ENCODE measurements around the gene PDE12.

The PDE12 gene, protein sequence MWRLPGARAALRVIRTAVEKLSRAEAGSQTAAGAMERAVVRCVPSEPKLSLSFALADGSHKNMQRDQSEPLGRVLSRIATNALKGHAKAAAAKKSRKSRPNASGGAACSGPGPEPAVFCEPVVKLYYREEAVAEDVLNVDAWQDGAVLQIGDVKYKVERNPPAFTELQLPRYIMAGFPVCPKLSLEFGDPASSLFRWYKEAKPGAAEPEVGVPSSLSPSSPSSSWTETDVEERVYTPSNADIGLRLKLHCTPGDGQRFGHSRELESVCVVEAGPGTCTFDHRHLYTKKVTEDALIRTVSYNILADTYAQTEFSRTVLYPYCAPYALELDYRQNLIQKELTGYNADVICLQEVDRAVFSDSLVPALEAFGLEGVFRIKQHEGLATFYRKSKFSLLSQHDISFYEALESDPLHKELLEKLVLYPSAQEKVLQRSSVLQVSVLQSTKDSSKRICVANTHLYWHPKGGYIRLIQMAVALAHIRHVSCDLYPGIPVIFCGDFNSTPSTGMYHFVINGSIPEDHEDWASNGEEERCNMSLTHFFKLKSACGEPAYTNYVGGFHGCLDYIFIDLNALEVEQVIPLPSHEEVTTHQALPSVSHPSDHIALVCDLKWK

DNA sequence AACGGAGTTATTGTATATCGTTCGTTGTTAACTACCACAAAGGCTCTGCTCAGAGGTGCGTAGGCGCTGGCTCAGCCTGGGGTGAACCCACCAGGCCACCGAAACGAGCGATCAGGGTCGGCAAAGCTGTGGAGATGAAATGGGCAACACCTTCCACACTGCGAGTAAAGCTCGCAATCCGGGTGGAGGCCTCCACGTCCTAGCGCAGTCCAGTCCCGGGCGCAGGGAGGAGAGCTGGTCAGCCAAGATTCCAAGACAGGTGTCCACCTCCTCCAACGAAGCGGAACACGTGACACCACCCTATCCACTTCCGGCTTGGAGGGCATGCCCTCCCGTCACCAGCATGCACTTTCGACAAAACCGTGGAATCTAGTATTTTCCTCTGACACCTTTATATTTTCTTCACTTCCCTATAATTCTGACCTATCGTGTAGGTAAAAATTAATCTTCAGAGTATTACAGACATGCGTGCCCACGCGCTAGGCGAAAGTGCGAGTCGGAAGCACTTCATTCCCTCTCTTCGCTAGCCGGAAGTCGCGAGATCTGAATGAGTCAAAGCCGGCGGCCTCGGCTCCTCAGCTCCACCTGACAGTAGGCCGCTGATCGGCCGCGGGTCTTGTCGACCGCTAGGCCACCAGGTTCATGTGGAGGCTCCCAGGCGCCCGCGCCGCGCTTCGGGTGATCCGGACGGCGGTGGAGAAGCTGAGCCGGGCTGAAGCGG is at the start of gene PDE12:
Gene PDE12, plus strand, starts transcription at position 537 of the 721 bp plus-strand sequence. Its CDS starts 106 bp downstream, at position 643.
- peak; percentile 36 to 95 (median 86) for DNase-seq

DNA sequence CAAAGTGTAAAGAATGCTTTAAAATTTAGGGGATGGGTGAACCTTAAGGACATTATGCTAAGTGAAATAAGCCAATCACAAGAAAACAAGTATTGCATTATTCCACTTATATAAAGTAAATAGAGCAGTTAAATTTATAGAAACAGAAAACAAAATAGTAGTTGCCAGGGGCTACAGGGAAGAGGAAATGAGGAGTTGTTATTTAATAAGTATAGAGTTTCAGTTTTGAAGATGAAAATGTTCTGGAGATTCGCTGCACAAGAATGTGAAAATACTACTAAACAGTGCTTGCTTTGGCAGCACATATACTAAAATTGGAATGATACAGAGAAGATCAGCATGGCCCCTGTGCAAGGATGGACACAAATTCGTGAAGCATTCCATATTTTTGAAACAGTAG is 43.9 kb upstream of the PDE12 start:
- no peak for DNase-seq

DNA sequence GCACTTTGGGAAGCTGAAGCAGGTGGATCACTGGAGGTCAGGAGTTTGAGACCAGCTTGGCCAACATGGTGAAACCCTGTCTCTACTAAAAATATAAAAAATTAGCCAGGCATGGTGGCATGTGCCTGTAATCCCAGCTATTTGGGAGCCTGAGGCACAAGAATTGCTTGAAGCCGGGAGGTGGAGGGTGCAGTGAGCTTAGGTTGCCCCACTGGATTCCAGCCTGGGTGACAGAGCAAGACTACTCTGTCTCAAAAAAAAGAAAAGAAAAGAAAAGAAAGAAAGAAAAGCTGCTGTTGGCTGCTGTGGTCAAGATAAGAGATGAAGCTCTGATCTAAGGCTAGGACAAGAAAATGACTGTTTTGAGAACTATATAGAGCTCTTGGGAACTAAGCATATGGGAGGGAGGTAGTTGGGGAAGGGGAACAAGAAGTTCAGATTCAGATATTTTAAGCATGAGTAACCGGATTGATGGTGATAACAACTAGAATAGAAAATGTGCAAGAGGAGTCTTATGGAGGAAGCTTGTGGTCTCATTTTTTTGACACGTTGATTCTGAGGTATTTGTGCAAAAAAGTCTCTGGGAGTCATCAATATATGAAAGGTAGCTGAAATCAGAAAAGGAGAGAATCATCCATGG is 37.7 kb upstream of the PDE12 start:
- DNase-seq, result no peak

DNA sequence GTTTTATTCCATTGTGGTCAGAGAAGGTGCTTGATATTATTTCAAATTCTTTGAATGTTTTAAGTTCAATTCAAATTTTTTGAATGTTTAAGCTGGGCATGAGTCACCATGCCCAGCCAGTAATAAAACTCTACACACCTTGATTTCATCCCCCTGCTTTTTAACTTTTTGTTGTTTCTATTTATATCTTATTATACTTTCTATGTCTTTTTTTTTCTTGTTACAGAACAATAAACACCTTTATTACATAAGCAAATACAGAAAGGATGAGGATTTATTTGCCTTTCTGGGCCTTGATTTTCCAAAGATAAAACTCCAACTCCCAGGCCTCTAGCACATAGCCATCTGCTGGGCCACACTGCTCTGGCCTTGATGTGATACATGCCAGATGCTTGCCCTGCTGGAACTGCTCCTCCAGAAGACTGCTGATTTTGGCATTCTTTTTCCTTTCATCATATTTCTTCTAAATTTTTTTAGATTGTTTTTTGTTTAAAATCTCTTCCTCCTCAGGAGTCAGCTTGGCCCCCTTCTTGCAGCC is 25.9 kb upstream of the PDE12 start:
- DNase-seq, result no peak

DNA sequence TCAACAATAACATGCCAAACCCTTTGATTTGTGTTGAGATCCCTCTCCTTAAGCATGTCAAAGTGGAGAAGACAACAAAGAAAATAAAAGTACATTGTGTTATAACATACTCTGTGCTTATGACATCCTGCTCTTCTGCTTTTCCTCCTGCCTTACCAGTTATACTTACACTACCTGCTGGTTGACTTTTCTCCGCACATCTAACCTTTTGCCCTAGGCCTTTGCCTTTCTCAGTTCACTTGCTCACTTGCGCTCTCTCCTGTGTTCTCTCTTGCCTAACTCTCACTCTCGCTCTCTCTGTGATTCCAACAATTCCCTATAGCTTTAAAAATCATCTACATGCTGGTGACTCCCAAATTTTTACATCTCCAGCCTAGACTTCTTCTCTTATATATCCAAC is 17.6 kb upstream of the PDE12 start:
- DNase-seq, result no peak

DNA sequence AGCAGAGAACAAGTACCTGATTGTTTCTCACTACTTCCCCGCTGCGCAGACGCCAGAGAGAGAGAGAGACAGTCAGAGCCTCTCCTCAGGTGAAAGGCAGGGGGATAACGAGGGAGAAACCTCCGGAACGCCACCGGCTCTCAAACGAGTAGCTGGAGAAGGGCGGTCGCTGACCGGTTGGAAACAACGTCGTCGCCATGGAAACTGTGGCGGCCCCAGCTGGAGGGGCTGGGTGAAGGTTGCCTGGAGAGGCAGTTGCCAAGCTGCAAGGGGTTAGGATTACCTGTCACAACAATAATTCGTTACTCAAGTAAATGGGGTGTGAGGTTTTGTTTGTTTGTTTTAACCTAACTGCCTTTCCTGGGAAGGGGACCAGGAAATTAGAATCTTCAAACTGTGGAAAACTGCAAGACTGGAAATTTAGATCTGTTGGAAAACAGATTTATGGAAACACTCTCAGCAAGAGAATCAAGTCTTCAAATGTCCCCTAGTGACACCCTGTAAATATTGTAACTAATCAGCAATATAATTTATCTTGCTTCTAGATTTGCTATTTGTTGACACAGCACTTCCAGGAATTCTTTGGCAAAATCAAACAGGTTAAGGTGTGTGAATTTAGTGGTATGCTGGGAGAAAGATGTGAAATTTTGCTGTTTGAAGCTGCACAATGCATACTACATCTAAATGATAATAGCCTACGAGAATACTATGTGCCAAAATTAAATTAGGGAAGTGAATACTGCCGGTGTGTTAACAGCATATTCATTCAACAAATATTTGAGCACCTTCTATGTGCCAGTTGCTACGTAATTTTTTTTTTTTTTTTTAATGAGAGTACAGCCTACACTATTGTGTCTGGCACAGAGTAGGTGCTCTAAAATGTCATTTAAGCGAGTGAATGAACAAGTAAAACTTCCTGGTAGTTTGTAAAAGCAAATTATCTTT is 11.6 kb upstream of the PDE12 start, which contains the start of gene DNAH12:
Gene DNAH12, minus strand, starts transcription at position 164 of the 945 bp plus-strand sequence. CDS start 1,474 bp downstream, outside the sequence.
- peak in 10 of 56 donors; percentile 1 to 14 (median 6) for DNase-seq

DNA sequence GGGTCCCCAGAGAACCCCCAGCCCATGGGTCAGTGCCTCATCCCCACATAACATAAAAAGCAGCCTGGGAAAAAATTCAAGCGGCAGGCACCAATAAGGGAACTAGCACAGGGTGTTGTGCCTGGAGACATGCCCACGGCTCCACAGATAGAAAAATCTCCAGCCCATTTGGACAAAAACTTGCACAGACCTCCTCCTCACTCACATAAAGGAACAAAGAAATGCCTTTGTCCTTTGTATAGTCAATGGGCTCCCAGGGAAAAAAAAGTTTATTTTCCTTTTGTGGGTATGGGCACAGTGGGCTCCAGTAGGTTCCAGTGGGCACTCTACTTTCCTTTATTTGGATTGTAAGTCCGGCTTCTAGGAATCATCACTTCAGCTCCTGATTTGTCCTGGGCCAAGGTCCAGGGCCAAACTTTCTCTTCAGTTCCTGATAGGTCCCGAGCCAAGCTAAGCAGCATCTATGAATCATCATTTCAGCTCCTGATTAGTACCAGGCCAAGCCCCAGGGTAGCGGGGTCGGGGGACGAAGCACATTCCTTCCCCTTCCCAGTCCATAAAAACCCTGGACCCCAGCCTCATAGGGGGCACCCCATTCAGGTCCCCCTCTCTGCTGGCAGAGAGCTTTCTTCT is 10.3 kb upstream of the PDE12 start:
- peak in 5 of 56 donors; percentile 2 to 42 (median 9) for DNase-seq

DNA sequence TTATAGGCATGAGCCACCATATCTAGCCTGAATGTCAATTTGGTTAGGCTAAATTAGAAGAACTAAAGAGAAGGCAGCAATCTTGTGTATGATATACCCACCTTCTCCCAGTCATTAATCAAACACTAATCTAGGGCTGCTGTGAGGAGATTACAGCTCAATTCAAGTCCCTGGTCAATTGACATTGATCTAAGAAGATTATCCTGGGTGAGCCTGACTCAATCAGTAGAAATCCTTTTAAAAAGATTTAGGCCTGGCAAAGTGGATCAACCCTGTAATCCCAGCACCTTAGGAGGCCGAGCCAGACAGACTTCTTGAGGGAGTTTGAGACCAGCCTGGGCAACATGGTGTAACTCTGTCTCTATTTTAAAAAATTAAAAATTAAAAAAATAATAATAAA is 9.5 kb upstream of the PDE12 start:
- no peak for DNase-seq

DNA sequence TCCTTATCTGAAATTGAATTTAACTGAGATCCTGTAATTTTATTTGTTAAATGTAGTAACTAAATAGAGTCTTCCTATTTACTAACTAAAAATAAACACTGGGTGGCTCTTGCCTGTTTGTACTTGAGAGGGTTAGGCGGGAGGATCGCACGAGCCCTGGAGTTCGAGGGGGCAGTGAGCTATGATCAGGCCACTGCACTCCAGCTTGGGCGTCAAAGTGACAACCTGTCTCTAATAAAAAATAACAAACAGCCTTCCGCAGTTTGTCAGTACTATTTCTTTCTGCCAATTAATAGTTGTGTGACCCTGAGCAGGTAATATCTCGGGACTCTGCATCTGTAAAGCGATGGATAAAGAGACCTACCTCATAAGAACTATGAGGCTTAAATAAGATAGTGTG is 768 bp upstream of the PDE12 start:
- no peak for DNase-seq

DNA sequence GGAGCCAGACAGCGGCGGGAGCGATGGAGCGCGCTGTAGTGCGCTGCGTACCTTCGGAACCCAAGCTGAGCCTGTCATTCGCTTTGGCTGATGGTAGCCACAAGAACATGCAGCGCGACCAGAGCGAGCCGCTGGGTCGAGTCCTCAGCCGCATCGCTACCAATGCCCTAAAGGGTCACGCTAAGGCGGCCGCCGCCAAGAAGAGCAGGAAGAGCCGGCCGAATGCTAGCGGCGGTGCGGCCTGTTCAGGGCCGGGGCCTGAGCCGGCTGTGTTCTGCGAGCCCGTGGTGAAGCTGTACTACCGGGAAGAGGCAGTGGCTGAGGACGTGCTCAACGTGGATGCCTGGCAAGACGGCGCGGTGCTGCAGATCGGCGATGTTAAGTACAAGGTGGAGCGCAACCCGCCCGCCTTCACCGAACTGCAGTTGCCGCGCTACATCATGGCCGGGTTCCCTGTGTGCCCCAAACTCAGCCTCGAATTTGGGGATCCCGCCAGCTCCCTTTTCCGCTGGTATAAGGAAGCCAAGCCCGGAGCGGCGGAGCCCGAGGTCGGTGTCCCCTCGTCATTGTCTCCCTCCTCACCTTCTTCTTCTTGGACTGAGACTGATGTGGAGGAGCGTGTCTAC is 498 bp downstream of the PDE12 start:
- peak in 14 of 56 donors; percentile 4 to 75 (median 40) for DNase-seq

DNA sequence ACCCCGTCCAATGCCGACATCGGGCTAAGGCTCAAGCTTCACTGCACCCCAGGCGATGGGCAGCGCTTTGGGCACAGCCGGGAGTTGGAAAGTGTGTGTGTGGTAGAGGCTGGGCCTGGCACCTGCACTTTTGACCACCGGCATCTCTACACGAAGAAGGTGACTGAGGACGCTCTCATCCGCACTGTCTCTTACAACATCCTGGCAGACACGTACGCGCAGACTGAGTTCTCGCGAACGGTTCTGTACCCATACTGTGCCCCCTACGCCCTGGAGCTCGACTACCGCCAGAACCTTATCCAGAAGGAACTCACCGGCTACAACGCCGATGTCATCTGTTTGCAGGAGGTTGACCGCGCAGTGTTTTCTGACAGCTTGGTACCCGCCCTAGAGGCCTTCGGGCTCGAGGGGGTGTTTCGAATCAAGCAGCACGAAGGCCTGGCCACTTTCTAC is 1.0 kb downstream of the PDE12 start:
- DNase-seq, result peak in 2 of 56 donors; percentile 7 to 19

DNA sequence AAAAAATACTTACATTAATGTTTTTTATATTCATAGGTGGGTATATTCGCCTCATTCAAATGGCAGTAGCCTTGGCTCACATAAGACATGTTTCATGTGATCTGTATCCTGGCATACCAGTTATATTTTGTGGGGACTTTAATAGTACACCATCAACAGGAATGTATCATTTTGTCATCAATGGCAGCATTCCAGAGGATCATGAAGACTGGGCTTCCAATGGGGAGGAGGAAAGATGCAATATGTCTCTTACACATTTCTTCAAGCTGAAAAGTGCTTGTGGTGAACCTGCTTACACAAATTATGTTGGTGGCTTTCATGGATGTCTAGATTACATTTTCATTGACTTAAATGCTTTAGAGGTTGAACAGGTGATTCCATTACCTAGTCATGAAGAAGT is 3.5 kb downstream of the PDE12 start:
- no peak for DNase-seq

DNA sequence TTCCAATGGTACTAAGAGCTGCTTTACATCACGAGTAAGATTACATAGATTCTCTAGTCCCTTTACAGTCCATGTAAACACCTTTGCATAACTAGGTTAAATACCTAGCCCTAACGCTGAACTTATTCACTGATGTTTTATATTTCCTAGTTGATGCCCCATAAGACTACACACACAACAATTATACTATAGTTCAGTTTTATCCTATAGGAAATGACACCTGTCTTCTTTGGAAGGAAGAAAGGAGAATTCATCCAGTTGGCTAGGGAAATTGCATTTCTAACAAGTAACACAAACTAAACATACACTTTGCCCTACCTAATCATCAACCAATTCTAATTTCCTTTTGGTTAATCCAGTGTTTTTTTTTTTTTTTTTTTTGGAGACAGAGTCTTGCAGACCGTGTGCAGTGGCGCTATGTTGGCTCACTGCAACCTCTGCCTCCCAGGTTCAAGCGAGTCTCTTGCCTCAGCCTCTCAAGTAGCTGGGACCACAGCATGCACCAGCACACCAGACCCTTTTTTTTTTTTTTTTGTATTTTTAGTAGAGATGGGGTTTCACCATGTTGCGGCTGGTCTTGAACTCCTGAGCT is 13.9 kb downstream of the PDE12 start:
- DNase-seq, result no peak

DNA sequence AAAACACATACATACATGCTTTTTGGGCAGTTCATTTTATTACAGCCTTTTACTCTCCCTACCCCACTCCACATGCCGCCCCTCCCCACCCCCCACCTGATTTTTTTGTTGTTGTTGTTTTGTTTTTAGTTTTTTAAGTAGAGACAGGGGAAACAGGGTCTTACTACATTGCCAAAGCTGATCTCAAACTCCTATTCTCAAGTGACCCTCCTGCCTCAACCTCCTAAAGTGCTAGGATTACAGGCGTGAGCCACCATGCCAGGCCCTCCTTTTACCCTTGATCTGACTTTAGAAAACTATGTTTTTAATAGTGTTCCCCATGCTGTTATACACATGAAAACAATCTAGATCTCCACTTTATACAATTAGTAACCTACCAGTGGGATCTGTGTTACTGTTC is 14.8 kb downstream of the PDE12 start:
- no peak for DNase-seq

DNA sequence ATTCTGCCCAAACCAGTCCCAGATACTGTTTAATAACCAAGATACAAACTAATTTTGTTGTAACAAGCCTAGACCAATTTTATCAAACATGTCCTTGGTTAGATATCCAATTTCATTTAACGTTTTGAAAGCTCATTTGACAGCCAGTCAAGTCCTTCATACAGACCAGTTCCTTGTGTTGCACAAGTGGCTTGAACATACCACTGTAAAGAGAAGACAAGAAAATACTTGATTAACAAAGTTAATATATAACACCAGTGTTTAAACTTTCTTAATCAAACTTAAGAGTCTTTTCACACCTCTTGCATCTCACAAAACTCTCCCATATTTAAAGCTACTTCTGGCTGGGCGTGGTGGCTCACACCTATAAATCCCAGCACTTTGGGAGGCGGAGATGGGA is 16.0 kb downstream of the PDE12 start:
- DNase-seq, result no peak

DNA sequence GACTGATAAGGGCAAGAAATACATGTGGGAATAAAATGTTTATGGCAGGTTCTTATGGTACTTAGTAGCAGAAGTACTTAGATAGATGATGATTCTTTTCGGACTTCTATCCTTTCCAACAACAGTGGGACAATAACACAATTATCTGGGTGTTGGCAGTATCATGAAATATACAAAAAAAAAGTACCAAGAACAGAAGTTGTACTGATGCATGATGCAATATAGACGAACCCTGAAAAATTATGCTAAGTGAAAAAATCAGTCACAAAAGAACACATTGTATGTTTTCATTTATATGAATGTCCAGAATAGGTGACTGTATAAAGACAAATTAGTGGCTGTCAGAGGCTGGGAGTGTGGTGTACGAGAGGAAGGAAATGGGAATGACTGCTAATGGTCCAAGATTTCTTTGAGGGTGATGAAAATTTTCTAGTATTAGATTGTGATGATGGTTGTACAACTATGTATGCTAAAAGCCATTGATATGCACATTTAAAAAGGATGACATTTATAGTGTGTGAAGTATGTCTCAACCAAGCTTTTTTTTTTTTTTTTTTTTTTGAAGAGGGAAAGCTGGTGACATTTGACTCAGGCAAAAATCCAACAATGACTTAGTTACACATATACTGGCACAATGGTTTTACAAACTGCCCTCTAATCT is 20.0 kb downstream of the PDE12 start:
- DNase-seq, result no peak

DNA sequence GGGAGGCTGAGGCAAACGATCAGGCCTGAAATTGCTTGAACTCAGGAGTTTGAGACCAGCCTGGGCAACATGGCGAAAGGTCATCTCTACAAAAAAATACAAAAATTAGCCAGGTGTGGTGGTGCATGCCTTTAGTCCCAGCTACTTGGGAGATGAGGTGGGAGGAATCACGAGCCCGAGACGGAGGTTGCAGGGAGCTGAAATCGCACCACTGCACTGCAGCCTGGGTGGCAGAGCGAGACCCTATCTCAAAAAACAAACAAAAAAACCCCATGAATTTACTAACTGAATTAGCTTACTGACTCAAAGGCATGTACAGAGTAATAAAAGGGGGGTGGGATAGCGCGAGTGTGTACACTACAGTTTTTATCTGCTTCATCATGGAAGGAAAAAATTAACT is 21.7 kb downstream of the PDE12 start:
- DNase-seq, result no peak

Data from amygdala (tissue), 56 donors.